IMR-90 (cell line): ENCODE measurements around the gene CCDC107. TPM values are rescaled to one million over a fixed set of nuclear protein-coding genes. Genes with fewer than 3 reads are reported as not detected.

Experiments used
- ATAC-seq: fragments of 200-7000 bp; cut with Tn5 transposase; 2 replicates; pipeline ENCODE4 v1.9.1; 2020; ENCODE audit warnings: low read depth, mild to moderate bottlenecking, moderate library complexity
- BruUV-seq: library from RNA; stranded (reverse); fragments of 400-500 nt; replicated peaks from 2 replicates; lab custom pipeline; 2021; lab: Mats Ljungman, UMichigan
- CTCF ChIA-PET: fragments of 300-600 bp; formaldehyde crosslinking; extraction: SDS; loops from one replicate; lab custom pipeline; 2021; ENCODE audit warnings: antibody characterized with exemption; lab: Yijun Ruan, JAX
- POLR2A ChIA-PET: fragments of 300-600 bp; sonication (Branson Sonifier 250); formaldehyde crosslinking; loops from one replicate; lab custom pipeline; 2022; ENCODE audit warnings: antibody characterized with exemption; ENCODE audit not compliant: unreplicated experiment; lab: Charles Lee
- DNase-seq: peaks from one replicate; pipeline ENCODE4 v3.0.0; 2013
- H2AFZ ChIP-seq: replicated peaks from 2 replicates; pipeline ENCODE3; 2013; ENCODE audit warnings: low read length, mild to moderate bottlenecking; ENCODE audit not compliant: poor library complexity
- H2AK5ac ChIP-seq: 2 replicates; pipeline ENCODE4 v1.6.1; 2013; ENCODE audit warnings: low read depth, low read length, inconsistent platforms
- H2AK9ac ChIP-seq: replicated peaks from 2 replicates; pipeline ENCODE3; 2013; ENCODE audit warnings: mild to moderate bottlenecking, low read depth, low read length, moderate library complexity; ENCODE audit not compliant: poor library complexity
- H2BK120ac ChIP-seq: 2 replicates; pipeline ENCODE4 v1.6.1; 2013; ENCODE audit warnings: low read depth, low read length, inconsistent platforms
- H2BK15ac ChIP-seq: 3 replicates; pipeline ENCODE4 v1.6.1; 2013; ENCODE audit warnings: low read depth, low read length, inconsistent platforms
- H2BK20ac ChIP-seq: 2 replicates; pipeline ENCODE4 v1.6.1; 2013; ENCODE audit warnings: low read depth, mild to moderate bottlenecking, inconsistent platforms, low read length, moderate library complexity
- H2BK5ac ChIP-seq: 2 replicates; pipeline ENCODE4 v1.6.1; 2013; ENCODE audit warnings: mild to moderate bottlenecking, low read depth, low read length, inconsistent platforms; ENCODE audit not compliant: poor library complexity, severe bottlenecking
- H3K14ac ChIP-seq: replicated peaks from 2 replicates; pipeline ENCODE4 v1.6.1; 2013; ENCODE audit warnings: low read depth, low read length, inconsistent platforms
- H3K18ac ChIP-seq: 2 replicates; pipeline ENCODE4 v1.6.1; 2013; ENCODE audit warnings: low read depth, low read length, control low read depth
- H3K23ac ChIP-seq: 2 replicates; pipeline ENCODE4 v1.6.1; 2013; ENCODE audit warnings: low read depth, low read length, inconsistent platforms
- H3K27ac ChIP-seq: 2 replicates; pipeline ENCODE4 v1.5.1; 2013; ENCODE audit warnings: mild to moderate bottlenecking, control low read depth, low read length; ENCODE audit not compliant: insufficient read depth
- H3K27me3 ChIP-seq: 2 replicates; pipeline ENCODE4 v1.6.1; 2013; ENCODE audit warnings: low read length; ENCODE audit not compliant: control insufficient read depth, insufficient read depth
- H3K36me3 ChIP-seq: 2 replicates; pipeline ENCODE4 v1.6.1; 2013; ENCODE audit warnings: low read length, mixed read lengths; ENCODE audit not compliant: control insufficient read depth, insufficient read depth
- H3K4ac ChIP-seq: 2 replicates; pipeline ENCODE4 v1.6.1; 2013; ENCODE audit warnings: low read depth, low read length, inconsistent platforms
- H3K4me1 ChIP-seq: 2 replicates; pipeline ENCODE4 v1.6.1; 2013; ENCODE audit warnings: low read length, mixed read lengths; ENCODE audit not compliant: control insufficient read depth, insufficient read depth
- H3K4me2 ChIP-seq: 2 replicates; pipeline ENCODE4 v1.6.1; 2013; ENCODE audit warnings: low read depth, mild to moderate bottlenecking, control low read depth, low read length, moderate library complexity
- H3K4me3 ChIP-seq: 2 replicates; pipeline ENCODE4 v1.5.1; 2013; ENCODE audit warnings: low read depth, mild to moderate bottlenecking, control low read depth, low read length, moderate library complexity; ENCODE audit not compliant: insufficient read depth
- H3K56ac ChIP-seq: 2 replicates; pipeline ENCODE4 v1.6.1; 2013; ENCODE audit warnings: low read length, inconsistent platforms; ENCODE audit not compliant: insufficient read depth; ENCODE audit errors: extremely low read depth
- H3K79me1 ChIP-seq, 2 experiments: 2 replicates each; pipeline ENCODE4 v1.6.1; 2013; ENCODE audit warnings: low read length in 2 of 2, inconsistent platforms in 1 of 2, low read depth in 1 of 2
- H3K9ac ChIP-seq: 2 replicates; pipeline ENCODE4 v1.6.1; 2013; ENCODE audit warnings: low read depth, low read length, control low read depth
- H3K9me1 ChIP-seq: 2 replicates; pipeline ENCODE4 v1.6.1; 2013; ENCODE audit warnings: low read length, inconsistent platforms; ENCODE audit not compliant: insufficient read depth
- H3K9me3 ChIP-seq: 2 replicates; pipeline ENCODE4 v1.6.1; 2013; ENCODE audit warnings: low read length; ENCODE audit not compliant: control insufficient read depth, insufficient read depth
- H4K20me1 ChIP-seq: 2 replicates; pipeline ENCODE4 v1.6.1; 2013; ENCODE audit warnings: low read length, inconsistent platforms; ENCODE audit not compliant: insufficient read depth
- H4K5ac ChIP-seq: 2 replicates; pipeline ENCODE4 v1.6.1; 2013; ENCODE audit warnings: mild to moderate bottlenecking, low read depth, low read length, control low read depth
- H4K8ac ChIP-seq, 2 experiments: 2 replicates each; pipeline ENCODE4 v1.6.1; 2013; ENCODE audit warnings: low read depth in 2 of 2, low read length in 2 of 2, control low read depth in 1 of 2, inconsistent platforms in 1 of 2
- H4K91ac ChIP-seq: 2 replicates; pipeline ENCODE4 v1.6.1; 2013; ENCODE audit warnings: low read depth, low read length, inconsistent platforms; ENCODE audit not compliant: insufficient read depth
- CEBPB ChIP-seq: IDR thresholded peaks from 2 replicates; pipeline ENCODE4 v1.6.1; 2012; ENCODE audit warnings: low read depth, low read length, improper control_type of control experiment
- CHD1 ChIP-seq: IDR thresholded peaks from 2 replicates; pipeline ENCODE4 v1.6.1; 2012; ENCODE audit warnings: low read depth, low read length, improper control_type of control experiment
- CTCF ChIP-seq: conservative IDR thresholded peaks from 2 replicates; pipeline ENCODE4 v1.5.1; 2012; ENCODE audit warnings: mild to moderate bottlenecking, low read depth, low read length, improper control_type of control experiment
- FOS ChIP-seq: fragments of 150-350 bp; IDR thresholded peaks from 2 replicates; pipeline ENCODE4 v1.6.1; 2016; ENCODE audit warnings: low read depth, low read length
- MAFK ChIP-seq: IDR thresholded peaks from 2 replicates; pipeline ENCODE4 v1.6.1; 2012; ENCODE audit warnings: low read depth, low read length, improper control_type of control experiment
- MAZ ChIP-seq: IDR thresholded peaks from 2 replicates; pipeline ENCODE4 v1.6.1; 2012; ENCODE audit warnings: low read depth, mild to moderate bottlenecking, low read length, improper control_type of control experiment, moderate library complexity, borderline replicate concordance
- NFE2L2 ChIP-seq: fragments of 150-350 bp; IDR thresholded peaks from 2 replicates; pipeline ENCODE4 v1.6.1; 2016; ENCODE audit warnings: low read depth, mild to moderate bottlenecking, low read length
- RAD21 ChIP-seq: IDR thresholded peaks from 2 replicates; pipeline ENCODE4 v1.6.1; 2012; ENCODE audit warnings: low read length, improper control_type of control experiment
- RCOR1 ChIP-seq: IDR thresholded peaks from 2 replicates; pipeline ENCODE4 v1.6.1; 2012; ENCODE audit warnings: mild to moderate bottlenecking, low read length, improper control_type of control experiment; ENCODE audit not compliant: insufficient replicate concordance
- WGBS, 2 experiments: methylation state at CpG; one replicate each; pipeline versions ENCODE4 v1.1.5 to v1.1.7; 2013; ENCODE audit warnings: missing lambda C conversion rate in 2 of 2; ENCODE audit not compliant: insufficient read length in 1 of 2; ENCODE audit errors: extremely low coverage in 2 of 2; 5-methylcytosine and 5-hydroxymethylcytosine counted together
- dilution Hi-C: fragments of 300-500 bp; cut with HindIII; formaldehyde crosslinking; loops from one replicate; pipeline ENCODE4 v1.14.3; 2018; ENCODE audit warnings: low sequenced_read_pairs; ENCODE audit not compliant: unreplicated experiment
- in situ Hi-C: fragments of 300-500 bp; cut with MboI; formaldehyde crosslinking; loops from 3 replicates; pipeline ENCODE4 v1.14.3; 2019; ENCODE audit warnings: low sequenced_read_pairs, inconsistent platforms, mixed read lengths
- intact Hi-C: fragments of 100-400 bp; cut with micrococcal nuclease; formaldehyde crosslinking; loops from 2 replicates; pipeline ENCODE4 v1.10.0; 2022
- polyA plus RNA-seq, 3 experiments: library from polyadenylated mRNA; depleted of rRNA; stranded (reverse); fragments of >200 nt; gene quantifications; 2 replicates each; pipeline ENCODE4 v1.2.3, GENCODE V29; 2012; ENCODE audit warnings: low replicate concordance in 1 of 3
- total RNA-seq: library from RNA; depleted of rRNA; stranded (reverse); fragments of >200 nt; gene quantifications from 2 replicates; pipeline ENCODE4 v1.2.3, GENCODE V29; 2012
- TF ChIP-seq, protein P1 (sequence below): fragments of 150-350 bp; IDR thresholded peaks from 2 replicates; pipeline ENCODE4 v1.6.1; 2017; ENCODE audit warnings: mild to moderate bottlenecking, antibody characterized with exemption, low read length, low read depth

Gene CCDC107
- total and polyA plus RNA-seq, 2 of the 4 experiments (the other 2 are of a cell fraction): 6.8 to 21.1 TPM

GRCh38 chr9:35618854-35619799, 39.0 kb upstream of the CCDC107 start:
- no peaks in the 10 kb centered on the region for H3K79me1 ChIP-seq
- 31% methylated on average over 3 of the region's 17 CpGs; no CpG with 5 or more reads in 1 of the 2 experiments for WGBS, 2 experiments
- peak overlapping the region; percentile 23 for H2AFZ ChIP-seq
- H3K4me3 ChIP-seq: no peak overlapping the region
- no peak overlapping the region for H2BK15ac ChIP-seq
- intact Hi-C loops (no loop called here), in situ Hi-C loops (no loop called here), dilution Hi-C loops (no loop called here)
- H3K27me3 ChIP-seq: peaks cover 61% of the 10 kb centered on the region
- BruUV-seq: no TSS peak
- H2BK20ac ChIP-seq: no peak overlapping the region
- ATAC-seq (no peak), DNase-seq (peak; percentile 21)
- CTCF ChIA-PET: interaction anchor here (0.8 kb wide), 1 partner anchor 15 kb away, joined by 3 read pairs; no protein-coding TSS in a partner anchor
- H3K36me3 ChIP-seq: no peaks in the 10 kb centered on the region
- no peaks in the 10 kb centered on the region for H4K20me1 ChIP-seq
- no peak overlapping the region for H3K9ac ChIP-seq
- H2AK9ac ChIP-seq: no peak overlapping the region
- H3K9me1 ChIP-seq: no peaks in the 10 kb centered on the region
- POLR2A ChIA-PET: no interaction called here
- H4K91ac ChIP-seq: no peak overlapping the region
- H3K56ac ChIP-seq: no peak overlapping the region
- no peak overlapping the region for H4K5ac ChIP-seq
- no peak overlapping the region for H3K14ac ChIP-seq
- TF ChIP-seq FOS (no peak), MAFK (no peak), CEBPB (no peak), RAD21 (no peak), MAZ (no peak), NFE2L2 (no peak), RCOR1 (no peak), CHD1 (no peak), CTCF (no peak)
- TF ChIP-seq, protein P1, sequence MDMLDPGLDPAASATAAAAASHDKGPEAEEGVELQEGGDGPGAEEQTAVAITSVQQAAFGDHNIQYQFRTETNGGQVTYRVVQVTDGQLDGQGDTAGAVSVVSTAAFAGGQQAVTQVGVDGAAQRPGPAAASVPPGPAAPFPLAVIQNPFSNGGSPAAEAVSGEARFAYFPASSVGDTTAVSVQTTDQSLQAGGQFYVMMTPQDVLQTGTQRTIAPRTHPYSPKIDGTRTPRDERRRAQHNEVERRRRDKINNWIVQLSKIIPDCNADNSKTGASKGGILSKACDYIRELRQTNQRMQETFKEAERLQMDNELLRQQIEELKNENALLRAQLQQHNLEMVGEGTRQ: no peak
- H2BK5ac ChIP-seq: no peak overlapping the region
- H4K8ac ChIP-seq: no peak overlapping the region
- no peaks in the 10 kb centered on the region for H3K4me1 ChIP-seq
- no peak overlapping the region for H2AK5ac ChIP-seq
- no peaks in the 10 kb centered on the region; the same call in 1 of the 2 replicates for H3K9me3 ChIP-seq
- no peak overlapping the region for H3K18ac ChIP-seq
- no peak overlapping the region for H3K4ac ChIP-seq
- H2BK120ac ChIP-seq: no peak overlapping the region
- no peak overlapping the region for H3K23ac ChIP-seq
- no peak overlapping the region for H3K27ac ChIP-seq
- H3K4me2 ChIP-seq: no peak overlapping the region
